CD4-positive, alpha-beta T cell (primary cell): ENCODE data around the gene SNAPC4. TPM values are rescaled to one million over a fixed set of nuclear protein-coding genes. Genes with fewer than 3 reads are reported as not detected.
A peak's percentile ranks its signal among the peaks of the same experiment; 100 is the strongest.

Source experiments
- ATAC-seq: fragments of 200-7000 bp; cut with Tn5 transposase; one replicate; pipeline ENCODE4 v1.10.0; 2022; ENCODE audit warnings: mild to moderate bottlenecking; ENCODE audit not compliant: poor library complexity
- CTCF ChIA-PET: fragments of 350-600 bp; sonication (Branson Sonifier 250); formaldehyde crosslinking; loops from one replicate; lab custom pipeline; 2021; ENCODE audit warnings: antibody characterized with exemption, inconsistent platforms; lab: Charles Lee
- POLR2A ChIA-PET: fragments of 350-600 bp; sonication (Branson Sonifier 250); formaldehyde crosslinking; loops from one replicate; lab custom pipeline; 2021; ENCODE audit warnings: antibody characterized with exemption, inconsistent platforms; lab: Charles Lee
- DNase-seq, 14 experiments: peaks; one replicate each; pipeline ENCODE4 v3.0.0-alpha.2; 2013 to 2020; ENCODE audit warnings: mixed read lengths in 2 of 14
- H3K27ac ChIP-seq, 2 donors: one replicate each; pipeline versions ENCODE4 v1.5.1 to v1.7.0; 2013; ENCODE audit warnings: low read length in 2 of 2, low read depth in 1 of 2, mild to moderate bottlenecking in 1 of 2
- H3K27me3 ChIP-seq, 2 experiments: 1 replicate in 1 of 2; 2 replicates in 1 of 2; pipeline versions ENCODE4 v1.6.1 to v1.7.0; 2013; ENCODE audit warnings: low read length in 2 of 2, control low read depth in 1 of 2, mild to moderate bottlenecking in 1 of 2, moderate library complexity in 1 of 2; ENCODE audit not compliant: insufficient read depth in 2 of 2, control insufficient read depth in 1 of 2
- H3K36me3 ChIP-seq: one replicate; pipeline ENCODE4 v1.6.1; 2013; ENCODE audit warnings: low read length, control low read depth; ENCODE audit not compliant: insufficient read depth
- H3K4me1 ChIP-seq: one replicate; pipeline ENCODE4 v1.6.1; 2013; ENCODE audit warnings: low read length, control low read depth; ENCODE audit not compliant: insufficient read depth
- H3K4me3 ChIP-seq: one replicate; pipeline ENCODE4 v1.5.1; 2013; ENCODE audit warnings: mild to moderate bottlenecking, low read length, moderate library complexity
- H3K9me3 ChIP-seq, 2 experiments: 1 replicate in 1 of 2; 2 replicates in 1 of 2; pipeline versions ENCODE4 v1.6.1 to v1.7.0; 2013; ENCODE audit warnings: low read length in 2 of 2, mild to moderate bottlenecking in 2 of 2, control low read depth in 1 of 2, moderate library complexity in 1 of 2; ENCODE audit not compliant: control insufficient read depth in 1 of 2, insufficient read depth in 1 of 2
- H3K27ac Mint-ChIP-seq: one replicate; pipeline ENCODE4 v1.8.0; 2020; ENCODE audit warnings: mixed read lengths
- H3K27me3 Mint-ChIP-seq: one replicate; pipeline ENCODE4 v1.8.0; 2021; ENCODE audit warnings: mixed read lengths
- H3K36me3 Mint-ChIP-seq: one replicate; pipeline ENCODE4 v1.8.0; 2021; ENCODE audit warnings: low read depth, mixed read lengths
- H3K4me1 Mint-ChIP-seq: one replicate; pipeline ENCODE4 v1.8.0; 2021; ENCODE audit warnings: low read depth, mixed read lengths
- H3K4me3 Mint-ChIP-seq: one replicate; pipeline ENCODE4 v1.8.0; 2020; ENCODE audit warnings: mild to moderate bottlenecking, mixed read lengths
- H3K9me3 Mint-ChIP-seq: one replicate; pipeline ENCODE4 v1.8.0; 2020; ENCODE audit warnings: mixed read lengths
- CTCF ChIP-seq: fragments of 200-600 bp; IDR thresholded peaks from one replicate; pipeline ENCODE4 v1.8.0; 2022; ENCODE audit warnings: antibody characterized with exemption, mild to moderate bottlenecking
- intact Hi-C, 2 experiments: fragments of 100-400 bp; cut with DNase I in 1 of 2; cut with micrococcal nuclease in 1 of 2; formaldehyde crosslinking; loops; one replicate each; pipeline versions ENCODE4 v1.15.1 to v1.9.0; 2023 to 2025; cut with DNase I, micrococcal nuclease
- total RNA-seq, 174 experiments: library from RNA in 2 of 174; stranded (reverse) in 2 of 174; gene quantifications; one replicate each; pipeline ENCODE4 v1.2.3 and lab custom pipeline; 2021 to 2026

The SNAPC4 gene
- total RNA-seq, 2 experiments from 2014 or later, result 7.7 to 8.0 TPM

GRCh38 chr9:136385015-136385414, 15.0 kb downstream of the SNAPC4 start:
- H3K4me1 Mint-ChIP-seq, result peaks cover 18% of the 10 kb centered on the region
- TF ChIP-seq CTCF, result no peak
- H3K4me3 Mint-ChIP-seq, result peak overlapping the region; percentile 8
- peak in 7 of 14 experiments; percentile 16 to 71 (median 37) for DNase-seq
- Histone ChIP-seq H3K27ac (no peak overlapping the region), H3K36me3 (peaks cover 61% of the 10 kb centered on the region), H3K4me3 (no peak overlapping the region), H3K9me3 (no peaks in the 10 kb centered on the region), H3K4me1 (peaks cover 22% of the 10 kb centered on the region), H3K27me3 (no peaks in the 10 kb centered on the region)
- ChIA-PET POLR2A (no interaction called here), CTCF (interaction anchor here (1.1 to 1.2 kb wide), 2 partner anchors 21 to 22 kb away, joined by 3 to 4 read pairs; no protein-coding TSS in a partner anchor)
- peaks cover 55% of the 10 kb centered on the region for H3K36me3 Mint-ChIP-seq
- no peaks in the 10 kb centered on the region for H3K27me3 Mint-ChIP-seq
- no peaks in the 10 kb centered on the region for H3K9me3 Mint-ChIP-seq
- ATAC-seq, result peak; percentile 93
- intact Hi-C loops, result no loop called here
- H3K27ac Mint-ChIP-seq, result peak overlapping the region; percentile 6

DNA sequence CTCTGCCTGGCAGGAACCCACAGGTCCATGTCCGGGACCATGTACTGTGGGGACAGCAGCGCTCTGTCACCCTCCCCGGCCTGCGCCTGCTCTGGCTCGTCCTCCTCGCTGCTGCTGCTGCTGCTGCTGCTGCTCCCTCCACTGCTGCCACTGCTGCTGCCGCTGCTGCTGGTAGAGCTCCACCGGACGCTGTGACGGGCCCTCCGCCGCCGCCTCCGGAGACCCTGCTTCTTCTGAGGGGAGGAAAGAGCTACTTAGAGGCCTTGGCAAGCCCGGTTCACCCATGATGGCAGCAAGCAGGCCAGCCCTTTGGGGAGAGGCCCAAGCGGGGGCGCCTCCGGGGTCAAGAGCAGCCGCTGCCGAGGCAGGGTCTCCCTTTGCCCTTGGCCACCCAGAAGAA, 16.5 kb downstream of the SNAPC4 start:
- Histone ChIP-seq H3K4me1 (peaks cover 22% of the 10 kb centered on the region), H3K36me3 (peaks cover 51% of the 10 kb centered on the region), H3K27ac (no peak overlapping the region), H3K9me3 (no peaks in the 10 kb centered on the region), H3K4me3 (no peak overlapping the region), H3K27me3 (no peaks in the 10 kb centered on the region)
- Mint-ChIP-seq H3K36me3 (peaks cover 40% of the 10 kb centered on the region), H3K9me3 (no peaks in the 10 kb centered on the region), H3K27ac (no peak overlapping the region), H3K27me3 (no peaks in the 10 kb centered on the region), H3K4me1 (peaks cover 18% of the 10 kb centered on the region), H3K4me3 (no peak overlapping the region)
- ChIA-PET CTCF (no interaction called here), POLR2A (no interaction called here)
- ATAC-seq (no peak), DNase-seq (no peak)
- TF ChIP-seq CTCF, result no peak
- intact Hi-C loops, result no loop called here

- no peak overlapping the region for H3K27ac Mint-ChIP-seq
- intact Hi-C loops, result no loop called here
- POLR2A ChIA-PET, result no interaction called here
- CTCF ChIA-PET, result interaction anchor here (1.2 kb wide), 1 partner anchor 18 kb away, joined by 4 read pairs; the partner anchor contains the start of gene DNLZ
- no peak for TF ChIP-seq CTCF
- Histone ChIP-seq H3K4me1 (peaks cover 22% of the 10 kb centered on the region), H3K36me3 (peaks cover 39% of the 10 kb centered on the region), H3K27me3 (no peaks in the 10 kb centered on the region), H3K4me3 (no peak overlapping the region), H3K27ac (no peak overlapping the region), H3K9me3 (no peaks in the 10 kb centered on the region)
- no peak for DNase-seq
- peaks cover 30% of the 10 kb centered on the region for H3K36me3 Mint-ChIP-seq
- no peak for ATAC-seq
- H3K4me3 Mint-ChIP-seq, result no peak overlapping the region
- no peaks in the 10 kb centered on the region for H3K27me3 Mint-ChIP-seq
- H3K4me1 Mint-ChIP-seq, result peaks cover 18% of the 10 kb centered on the region
- no peaks in the 10 kb centered on the region for H3K9me3 Mint-ChIP-seq
Observed at GRCh38 chr9:136381966-136382513, 17.9 kb downstream of the SNAPC4 start.
